Measurements from ENCODE around the gene LAGE3.

Gene LAGE3

DNA sequence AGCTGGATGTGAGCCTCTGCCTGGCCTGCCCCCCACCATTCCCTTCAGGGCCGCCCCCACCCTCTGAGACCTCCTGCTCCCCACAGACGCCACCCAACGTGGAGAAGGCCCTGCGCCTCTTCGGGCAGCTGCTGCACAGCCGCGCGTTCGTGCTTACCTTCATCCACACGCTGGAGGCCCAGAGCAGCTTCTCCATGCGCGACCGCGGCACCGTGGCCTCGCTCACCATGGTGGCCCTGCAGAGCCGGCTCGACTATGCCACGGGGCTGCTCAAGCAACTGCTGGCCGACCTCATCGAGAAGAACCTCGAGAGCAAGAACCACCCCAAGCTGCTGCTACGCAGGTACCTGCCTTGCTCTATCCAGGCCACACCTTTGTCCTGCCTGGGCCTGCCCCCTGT is 10.9 kb downstream of the LAGE3 start:
- Histone ChIP-seq H3K4me1 (ENCODE audit: control insufficient read depth in 1 of 2, insufficient read depth in 1 of 2, low read depth in 1 of 2, low read length in 1 of 2) (no peaks in the 10 kb centered on the region), H3K4me3 (ENCODE audit: low read depth in 1 of 2, low read length in 1 of 2) (no peak overlapping the region), H3K9me3 (no peaks in the 10 kb centered on the region), H3K36me3 (no peaks in the 10 kb centered on the region), H3K27me3 (no peaks in the 10 kb centered on the region), H3K27ac (no peak overlapping the region)
- TF ChIP-seq, protein P1, sequence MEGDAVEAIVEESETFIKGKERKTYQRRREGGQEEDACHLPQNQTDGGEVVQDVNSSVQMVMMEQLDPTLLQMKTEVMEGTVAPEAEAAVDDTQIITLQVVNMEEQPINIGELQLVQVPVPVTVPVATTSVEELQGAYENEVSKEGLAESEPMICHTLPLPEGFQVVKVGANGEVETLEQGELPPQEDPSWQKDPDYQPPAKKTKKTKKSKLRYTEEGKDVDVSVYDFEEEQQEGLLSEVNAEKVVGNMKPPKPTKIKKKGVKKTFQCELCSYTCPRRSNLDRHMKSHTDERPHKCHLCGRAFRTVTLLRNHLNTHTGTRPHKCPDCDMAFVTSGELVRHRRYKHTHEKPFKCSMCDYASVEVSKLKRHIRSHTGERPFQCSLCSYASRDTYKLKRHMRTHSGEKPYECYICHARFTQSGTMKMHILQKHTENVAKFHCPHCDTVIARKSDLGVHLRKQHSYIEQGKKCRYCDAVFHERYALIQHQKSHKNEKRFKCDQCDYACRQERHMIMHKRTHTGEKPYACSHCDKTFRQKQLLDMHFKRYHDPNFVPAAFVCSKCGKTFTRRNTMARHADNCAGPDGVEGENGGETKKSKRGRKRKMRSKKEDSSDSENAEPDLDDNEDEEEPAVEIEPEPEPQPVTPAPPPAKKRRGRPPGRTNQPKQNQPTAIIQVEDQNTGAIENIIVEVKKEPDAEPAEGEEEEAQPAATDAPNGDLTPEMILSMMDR (IDR thresholded peaks at IDR 0.05) = no peak

DNA sequence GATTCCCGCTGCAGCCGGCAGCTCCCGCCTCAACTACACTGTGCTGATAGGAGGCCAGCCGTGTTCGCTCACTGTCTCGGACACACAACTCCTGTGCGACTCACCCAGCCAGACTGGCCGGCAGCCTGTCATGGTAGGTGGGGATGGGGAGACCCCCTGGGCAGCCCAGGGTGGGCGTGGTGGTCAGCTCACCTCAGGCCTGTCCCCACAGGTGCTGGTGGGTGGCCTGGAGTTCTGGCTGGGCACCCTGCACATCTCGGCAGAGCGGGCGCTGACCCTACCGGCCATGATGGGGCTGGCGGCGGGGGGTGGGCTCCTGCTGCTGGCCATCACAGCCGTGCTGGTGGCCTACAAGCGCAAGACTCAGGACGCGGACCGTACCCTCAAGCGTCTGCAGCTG is 11.5 kb downstream of the LAGE3 start:
- Histone ChIP-seq H3K36me3 (no peaks in the 10 kb centered on the region), H3K4me1 (ENCODE audit: control insufficient read depth in 1 of 2, insufficient read depth in 1 of 2, low read depth in 1 of 2, low read length in 1 of 2) (no peaks in the 10 kb centered on the region), H3K27ac (no peak overlapping the region), H3K27me3 (no peaks in the 10 kb centered on the region), H3K4me3 (ENCODE audit: low read depth in 1 of 2, low read length in 1 of 2) (no peak overlapping the region), H3K9me3 (no peaks in the 10 kb centered on the region)
- TF ChIP-seq, protein P1 (IDR thresholded peaks at IDR 0.05) = no peak

DNA sequence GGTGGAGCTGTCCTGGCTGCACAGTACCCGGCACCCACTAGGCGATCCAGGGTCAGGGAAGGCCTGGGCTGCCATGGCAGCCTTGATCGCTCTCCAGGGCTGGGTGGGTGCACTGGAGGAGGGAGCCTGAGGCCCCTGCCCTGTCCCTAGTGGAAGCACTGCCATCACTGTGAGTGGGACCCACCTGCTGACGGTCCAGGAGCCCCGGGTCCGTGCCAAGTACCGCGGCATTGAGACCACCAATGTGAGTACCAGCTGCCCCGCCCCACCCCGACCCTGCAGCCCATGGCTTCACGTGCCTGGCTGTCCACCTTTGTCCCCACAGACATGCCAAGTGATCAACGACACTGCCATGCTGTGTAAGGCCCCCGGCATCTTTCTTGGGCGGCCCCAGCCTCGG is 12.2 kb downstream of the LAGE3 start:
- Histone ChIP-seq H3K27ac (no peak overlapping the region), H3K36me3 (no peaks in the 10 kb centered on the region), H3K9me3 (no peaks in the 10 kb centered on the region), H3K4me3 (ENCODE audit: low read depth in 1 of 2, low read length in 1 of 2) (no peak overlapping the region), H3K4me1 (ENCODE audit: control insufficient read depth in 1 of 2, insufficient read depth in 1 of 2, low read depth in 1 of 2, low read length in 1 of 2) (no peaks in the 10 kb centered on the region), H3K27me3 (no peaks in the 10 kb centered on the region)
- TF ChIP-seq, protein P1 (IDR thresholded peaks at IDR 0.05) = no peak

DNA sequence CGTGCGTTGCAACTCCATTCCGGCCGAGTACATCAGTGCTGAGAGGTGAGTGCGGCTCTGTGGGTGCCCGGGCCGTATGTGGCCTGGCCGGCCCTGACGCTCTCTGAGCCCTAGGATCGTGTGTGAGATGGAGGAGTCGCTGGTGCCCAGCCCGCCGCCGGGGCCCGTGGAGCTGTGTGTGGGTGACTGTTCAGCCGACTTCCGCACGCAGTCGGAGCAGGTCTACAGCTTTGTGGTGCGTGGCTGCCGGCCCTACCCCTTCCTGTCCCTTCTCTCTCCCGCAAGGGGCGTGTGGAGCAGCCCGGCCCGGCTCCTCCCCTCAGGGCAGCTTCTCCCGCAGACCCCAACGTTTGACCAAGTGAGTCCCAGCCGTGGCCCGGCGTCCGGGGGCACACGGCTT is 13.0 kb downstream of the LAGE3 start:
- H3K36me3 ChIP-seq = no peaks in the 10 kb centered on the region
- H3K4me1 ChIP-seq (ENCODE audit: control insufficient read depth in 1 of 2, insufficient read depth in 1 of 2, low read depth in 1 of 2, low read length in 1 of 2) = no peaks in the 10 kb centered on the region
- H3K27ac ChIP-seq = no peak overlapping the region
- H3K9me3 ChIP-seq = no peaks in the 10 kb centered on the region
- H3K4me3 ChIP-seq (ENCODE audit: low read depth in 1 of 2, low read length in 1 of 2) = no peak overlapping the region
- TF ChIP-seq, protein P1 (IDR thresholded peaks at IDR 0.05) = no peak
- no peaks in the 10 kb centered on the region for H3K27me3 ChIP-seq

DNA sequence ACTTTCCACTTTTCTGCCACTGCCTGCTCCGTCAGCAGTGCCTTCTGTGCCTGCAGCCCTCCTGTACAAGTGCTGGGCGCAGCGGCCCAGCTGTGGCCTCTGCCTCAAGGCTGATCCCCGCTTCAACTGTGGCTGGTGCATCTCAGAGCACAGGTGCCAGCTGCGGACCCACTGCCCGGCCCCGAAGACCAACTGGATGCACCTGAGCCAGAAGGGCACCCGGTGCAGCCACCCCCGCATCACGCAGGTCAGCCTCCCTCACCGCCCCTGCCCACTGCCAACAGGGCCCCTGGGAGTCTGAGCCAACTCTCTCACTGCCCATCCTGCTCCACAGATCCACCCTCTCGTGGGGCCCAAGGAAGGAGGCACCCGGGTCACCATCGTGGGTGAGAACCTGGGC is 13.5 kb downstream of the LAGE3 start:
- Histone ChIP-seq H3K9me3 (no peaks in the 10 kb centered on the region), H3K4me1 (ENCODE audit: control insufficient read depth in 1 of 2, insufficient read depth in 1 of 2, low read depth in 1 of 2, low read length in 1 of 2) (no peaks in the 10 kb centered on the region), H3K36me3 (no peaks in the 10 kb centered on the region), H3K27me3 (no peaks in the 10 kb centered on the region), H3K27ac (no peak overlapping the region), H3K4me3 (ENCODE audit: low read depth in 1 of 2, low read length in 1 of 2) (no peak overlapping the region)
- TF ChIP-seq, protein P1 (IDR thresholded peaks at IDR 0.05) = no peak

DNA sequence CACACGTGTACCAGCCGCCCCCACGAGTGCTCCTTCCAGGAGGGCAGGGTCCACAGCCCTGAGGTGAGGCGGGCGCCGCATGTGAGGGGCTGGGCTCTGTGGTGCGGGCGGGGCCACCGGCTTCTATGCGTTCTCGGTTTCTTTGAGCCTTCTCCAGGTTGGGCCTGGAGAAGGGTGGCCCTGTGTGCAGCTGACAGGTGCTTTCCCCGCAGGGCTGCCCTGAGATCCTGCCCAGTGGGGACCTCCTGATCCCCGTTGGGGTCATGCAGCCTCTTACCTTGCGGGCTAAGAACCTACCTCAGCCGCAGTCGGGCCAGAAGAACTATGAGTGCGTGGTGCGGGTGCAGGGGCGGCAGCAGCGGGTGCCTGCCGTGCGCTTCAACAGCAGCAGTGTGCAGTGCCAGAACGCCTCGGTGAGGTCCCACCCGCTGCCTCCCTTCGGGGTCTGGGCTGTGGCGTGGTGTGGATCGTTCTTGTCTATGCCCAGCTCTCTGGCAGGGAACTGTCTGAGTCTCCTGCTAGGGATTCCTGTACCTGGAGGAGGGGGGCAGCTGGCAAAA is 14.2 kb downstream of the LAGE3 start:
- TF ChIP-seq, protein P1 (IDR thresholded peaks at IDR 0.05) = no peak
- no peaks in the 10 kb centered on the region for H3K4me1 ChIP-seq (ENCODE audit: control insufficient read depth in 1 of 2, insufficient read depth in 1 of 2, low read depth in 1 of 2, low read length in 1 of 2)
- no peaks in the 10 kb centered on the region for H3K36me3 ChIP-seq
- H3K27me3 ChIP-seq = no peaks in the 10 kb centered on the region
- no peaks in the 10 kb centered on the region for H3K9me3 ChIP-seq
- no peak overlapping the region for H3K27ac ChIP-seq
- H3K4me3 ChIP-seq (ENCODE audit: low read depth in 1 of 2, low read length in 1 of 2) = no peak overlapping the region
